GM12801 (cell line): ENCODE measurements around the gene GALK1.

ENCODE experiments used
- TF ChIP-seq, protein P1 (sequence below): IDR thresholded peaks from one replicate; pipeline ENCODE4 v1.5.1; 2011; ENCODE audit warnings: control low read depth; ENCODE audit not compliant: insufficient read length; ENCODE audit errors: extremely low read depth

The GALK1 gene

DNA sequence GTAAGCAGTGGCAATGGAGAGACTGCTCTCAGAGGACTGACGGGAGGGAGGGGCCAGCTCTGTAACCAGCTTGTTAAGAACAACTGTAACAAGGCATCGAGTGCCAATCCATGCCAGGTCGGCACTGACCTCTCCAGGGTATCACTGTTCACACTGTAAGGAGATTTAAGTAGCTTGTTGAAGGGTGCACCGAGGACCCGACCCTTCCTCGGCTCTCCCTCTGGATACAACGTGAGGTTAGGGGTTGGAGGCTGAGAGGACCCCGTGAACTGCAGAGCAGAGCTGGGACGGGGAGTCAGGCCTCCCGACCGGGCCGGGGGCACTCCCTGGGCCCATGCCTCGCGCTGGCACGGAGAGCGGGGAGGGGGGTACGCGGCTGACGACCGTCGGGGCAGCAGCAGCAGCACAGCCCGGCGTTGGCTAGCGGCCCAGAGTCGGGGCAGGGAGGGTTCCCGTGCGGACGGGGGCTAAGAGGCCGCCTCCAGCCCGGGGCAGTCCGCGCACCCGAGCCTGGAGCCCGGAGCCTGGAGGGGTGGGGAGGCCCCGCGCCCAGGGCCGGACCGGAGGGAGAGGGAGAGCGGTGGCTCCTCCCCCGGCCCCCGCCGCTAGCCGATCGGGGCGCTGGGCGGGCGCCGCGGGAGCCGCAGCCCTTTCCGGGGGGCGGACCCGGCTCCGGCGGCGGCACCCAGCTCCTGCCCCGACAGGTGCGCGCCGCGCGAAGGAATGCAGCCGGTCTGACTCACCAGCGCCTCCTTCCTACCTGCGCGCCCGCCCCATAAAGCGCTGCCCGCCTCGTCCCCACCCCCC is 44.1 kb downstream of the GALK1 start, which contains the start of gene ITGB4:
Gene ITGB4 (plus strand): TSS at position 804 of the 807 bp plus-strand sequence. CDS start 3,245 bp downstream, outside the sequence.
- TF ChIP-seq, protein P1, sequence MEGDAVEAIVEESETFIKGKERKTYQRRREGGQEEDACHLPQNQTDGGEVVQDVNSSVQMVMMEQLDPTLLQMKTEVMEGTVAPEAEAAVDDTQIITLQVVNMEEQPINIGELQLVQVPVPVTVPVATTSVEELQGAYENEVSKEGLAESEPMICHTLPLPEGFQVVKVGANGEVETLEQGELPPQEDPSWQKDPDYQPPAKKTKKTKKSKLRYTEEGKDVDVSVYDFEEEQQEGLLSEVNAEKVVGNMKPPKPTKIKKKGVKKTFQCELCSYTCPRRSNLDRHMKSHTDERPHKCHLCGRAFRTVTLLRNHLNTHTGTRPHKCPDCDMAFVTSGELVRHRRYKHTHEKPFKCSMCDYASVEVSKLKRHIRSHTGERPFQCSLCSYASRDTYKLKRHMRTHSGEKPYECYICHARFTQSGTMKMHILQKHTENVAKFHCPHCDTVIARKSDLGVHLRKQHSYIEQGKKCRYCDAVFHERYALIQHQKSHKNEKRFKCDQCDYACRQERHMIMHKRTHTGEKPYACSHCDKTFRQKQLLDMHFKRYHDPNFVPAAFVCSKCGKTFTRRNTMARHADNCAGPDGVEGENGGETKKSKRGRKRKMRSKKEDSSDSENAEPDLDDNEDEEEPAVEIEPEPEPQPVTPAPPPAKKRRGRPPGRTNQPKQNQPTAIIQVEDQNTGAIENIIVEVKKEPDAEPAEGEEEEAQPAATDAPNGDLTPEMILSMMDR, result no peak

DNA sequence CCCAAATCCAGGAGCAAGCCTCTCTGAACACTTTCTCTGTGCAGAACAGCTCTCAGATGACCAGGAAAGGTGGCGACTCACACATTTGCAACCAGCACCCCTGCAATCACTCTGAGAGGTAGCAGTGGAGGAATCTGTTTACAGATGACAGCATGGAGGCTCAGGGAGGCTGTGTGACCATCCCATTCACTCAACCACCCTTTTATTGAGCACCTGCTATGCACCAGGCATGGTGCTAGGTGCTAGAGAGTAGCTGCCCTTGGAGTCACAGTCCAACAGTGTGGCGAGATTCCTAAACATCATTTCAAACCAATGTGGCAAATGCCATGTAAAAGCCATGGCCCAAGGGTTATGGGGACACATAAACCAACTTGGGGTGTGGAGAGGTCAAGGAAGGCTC is 45.3 kb downstream of the GALK1 start:
- TF ChIP-seq, protein P1, result no peak

DNA sequence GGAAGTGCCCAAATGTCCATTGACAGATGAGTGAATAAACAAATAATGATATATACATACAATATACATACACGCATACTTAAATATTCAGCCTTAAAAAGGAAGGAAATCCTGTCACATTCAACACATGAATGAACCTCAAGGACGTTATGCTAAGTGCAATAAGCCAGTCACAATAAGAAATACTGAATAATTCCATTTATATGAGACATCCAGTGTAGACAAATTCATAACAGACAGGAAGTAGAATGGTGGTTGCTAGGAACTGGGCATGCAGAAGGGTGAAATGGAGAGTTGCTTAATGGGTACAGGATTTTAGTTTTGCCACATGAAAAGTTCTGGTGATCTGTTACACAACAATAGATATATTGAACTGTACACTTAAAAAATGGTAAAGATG is 52.5 kb downstream of the GALK1 start:
- TF ChIP-seq, protein P1, result no peak
